Measurements from ENCODE around the gene CLEC17A. TPM values are rescaled to one million over a fixed set of nuclear protein-coding genes. Genes with fewer than 3 reads are reported as not detected.

CLEC17A gene
- total and polyA plus RNA-seq, 2 donors (not counting 1 experiment from before 2014, with no cell fraction given) = 121 to 163 TPM

- no peak overlapping the region for H3K9ac ChIP-seq (ENCODE audit: low read length)
- no peak overlapping the region for H2AFZ ChIP-seq (ENCODE audit: insufficient read depth, low read depth, low read length, poor library complexity, severe bottlenecking)
- no peak for ATAC-seq (ENCODE audit: low read depth)
These were observed 56.8 kb downstream of the CLEC17A start for GRCh38 chr19:14639536-14640277.

More at GRCh38 chr19:14639536-14640277, 56.8 kb downstream of the CLEC17A start:
- H3K27ac Mint-ChIP-seq = no peak overlapping the region
- no peak overlapping the region for H3K4me3 ChIP-seq (ENCODE audit: control extremely low read depth in 1 of 5, extremely low read depth in 1 of 5, insufficient read depth in 1 of 5, low read depth in 2 of 5, low read length in 4 of 5)
- H3K27me3 Mint-ChIP-seq = no peaks in the 10 kb centered on the region
- H3K27ac ChIP-seq (ENCODE audit: low read length in 2 of 2) = no peak overlapping the region
- H3K36me3 ChIP-seq (replicated peaks in 1 of 2; ENCODE audit: control extremely low read depth in 1 of 2, control insufficient read depth in 1 of 2, extremely low read depth in 1 of 2, insufficient read depth in 2 of 2, low read length in 1 of 2) = no peaks in the 10 kb centered on the region
- H3K9me3 Mint-ChIP-seq (ENCODE audit: insufficient read depth) = no peaks in the 10 kb centered on the region
- no peak for TF ChIP-seq CTCF (IDR thresholded peaks at IDR 0.05)
- TF ChIP-seq EZH2 (IDR thresholded peaks at IDR 0.05; ENCODE audit: borderline replicate concordance, insufficient read depth, low read depth, low read length, poor library complexity, severe bottlenecking) = no peak
- CTCF ChIA-PET = interaction anchor here (0.6 kb wide), 1 partner anchor 13 kb away, joined by 5 read pairs; no protein-coding TSS in a partner anchor
- H3K79me2 ChIP-seq (ENCODE audit: control insufficient read depth, insufficient read depth, low read length) = no peaks in the 10 kb centered on the region
- peaks cover 16% of the 10 kb centered on the region for H3K4me1 Mint-ChIP-seq
- peaks cover 1 to 18% (median 4%) of the 10 kb centered on the region in 3 donors for H3K9me3 ChIP-seq (ENCODE audit: control extremely low read depth in 1 of 3, control insufficient read depth in 2 of 3, insufficient read depth in 1 of 3, low read length in 2 of 3)
- POLR2A ChIA-PET = no interaction called here
- no peaks in the 10 kb centered on the region for H3K27me3 ChIP-seq (replicated peaks in 1 of 4; ENCODE audit: control extremely low read depth in 1 of 4, control insufficient read depth in 3 of 4, insufficient read depth in 4 of 4, low read length in 3 of 4)
- H3K4me1 ChIP-seq (ENCODE audit: control insufficient read depth in 2 of 2, insufficient read depth in 2 of 2, low read length in 2 of 2) = peaks cover 9 to 11% of the 10 kb centered on the region in 2 donors
- H4K20me1 ChIP-seq (ENCODE audit: control insufficient read depth, insufficient read depth, low read length, poor library complexity, severe bottlenecking) = no peaks in the 10 kb centered on the region
- H3K4me3 Mint-ChIP-seq = no peak overlapping the region
- intact Hi-C loops (cut with micrococcal nuclease) = no loop called here
- H3K4me2 ChIP-seq (replicated peaks; ENCODE audit: low read depth, low read length, poor library complexity, severe bottlenecking) = no peak overlapping the region
- no peak for DNase-seq
- WGBS (ENCODE audit: insufficient coverage) = 0% methylated on average over 1 of the region's 4 CpGs

All from B cell (primary cell).